Measurements from ENCODE around the gene BARD1.
A peak's percentile ranks its signal among the peaks of the same experiment; 100 is the strongest.

Gene BARD1

GRCh38 chr2:214715025-214715424 is 94.5 kb downstream of the BARD1 start:
- H3K9ac ChIP-seq: no peak overlapping the region
- H3K36me3 ChIP-seq (ENCODE audit: insufficient read depth): no peaks in the 10 kb centered on the region
- no peak overlapping the region for H3K27ac ChIP-seq
- no peaks in the 10 kb centered on the region for H3K79me2 ChIP-seq (ENCODE audit: insufficient read depth, low read depth)
- no peak overlapping the region for H2AFZ ChIP-seq (ENCODE audit: low read depth)
- TF ChIP-seq CTCF (conservative IDR thresholded peaks at IDR 0.05; ENCODE audit: low read depth, low read length): no peak
- no peak overlapping the region for H3K4me3 ChIP-seq (IDR thresholded peaks at IDR 0.05; ENCODE audit: insufficient read depth, low read depth, low read length)
- H3K4me2 ChIP-seq: no peak overlapping the region
- peaks cover 21% of the 10 kb centered on the region for H3K4me1 ChIP-seq (ENCODE audit: low read depth, poor library complexity, severe bottlenecking)
- no peaks in the 10 kb centered on the region for H3K27me3 ChIP-seq (ENCODE audit: insufficient read depth, low read depth)
- H4K20me1 ChIP-seq (ENCODE audit: insufficient read depth): no peaks in the 10 kb centered on the region

- peaks cover 37% of the 10 kb centered on the region for H3K4me1 ChIP-seq (ENCODE audit: low read depth, poor library complexity, severe bottlenecking)
- H3K4me3 ChIP-seq (IDR thresholded peaks at IDR 0.05; ENCODE audit: insufficient read depth, low read depth, low read length): no peak overlapping the region
- no peak for TF ChIP-seq CTCF (conservative IDR thresholded peaks at IDR 0.05; ENCODE audit: low read depth, low read length)
- H3K4me2 ChIP-seq: no peak overlapping the region
- H3K79me2 ChIP-seq (ENCODE audit: insufficient read depth, low read depth): no peaks in the 10 kb centered on the region
- no peaks in the 10 kb centered on the region for H3K36me3 ChIP-seq (ENCODE audit: insufficient read depth)
- H2AFZ ChIP-seq (ENCODE audit: low read depth): no peak overlapping the region
- no peak overlapping the region for H3K27ac ChIP-seq
- H3K9ac ChIP-seq: no peak overlapping the region
- H4K20me1 ChIP-seq (ENCODE audit: insufficient read depth): no peaks in the 10 kb centered on the region
- no peaks in the 10 kb centered on the region for H3K27me3 ChIP-seq (ENCODE audit: insufficient read depth, low read depth)
Observed at GRCh38 chr2:214713080-214713830, 96.2 kb downstream of the BARD1 start.

- Histone ChIP-seq H4K20me1 (ENCODE audit: insufficient read depth) (no peaks in the 10 kb centered on the region), H3K4me2 (peak overlapping the region; percentile 65), H3K9ac (no peak overlapping the region), H3K36me3 (ENCODE audit: insufficient read depth) (no peaks in the 10 kb centered on the region), H3K79me2 (ENCODE audit: insufficient read depth, low read depth) (no peaks in the 10 kb centered on the region), H3K4me1 (ENCODE audit: low read depth, poor library complexity, severe bottlenecking) (peaks cover 62% of the 10 kb centered on the region), H3K4me3 (IDR thresholded peaks at IDR 0.05; ENCODE audit: insufficient read depth, low read depth, low read length) (no peak overlapping the region), H3K27ac (no peak overlapping the region), H2AFZ (ENCODE audit: low read depth) (no peak overlapping the region), H3K27me3 (ENCODE audit: insufficient read depth, low read depth) (no peaks in the 10 kb centered on the region)
- no peak for TF ChIP-seq CTCF (conservative IDR thresholded peaks at IDR 0.05; ENCODE audit: low read depth, low read length)
Observed at GRCh38 chr2:214710729-214711128, 98.8 kb downstream of the BARD1 start.

- Histone ChIP-seq H4K20me1 (ENCODE audit: insufficient read depth) (no peaks in the 10 kb centered on the region), H2AFZ (ENCODE audit: low read depth) (no peak overlapping the region), H3K79me2 (ENCODE audit: insufficient read depth, low read depth) (no peaks in the 10 kb centered on the region), H3K27ac (no peak overlapping the region), H3K9ac (no peak overlapping the region), H3K36me3 (ENCODE audit: insufficient read depth) (no peaks in the 10 kb centered on the region), H3K4me1 (ENCODE audit: low read depth, poor library complexity, severe bottlenecking) (peaks cover 62% of the 10 kb centered on the region), H3K4me3 (IDR thresholded peaks at IDR 0.05; ENCODE audit: insufficient read depth, low read depth, low read length) (no peak overlapping the region), H3K4me2 (peak overlapping the region; percentile 26), H3K27me3 (ENCODE audit: insufficient read depth, low read depth) (no peaks in the 10 kb centered on the region)
- no peak for TF ChIP-seq CTCF (conservative IDR thresholded peaks at IDR 0.05; ENCODE audit: low read depth, low read length)
Observed at GRCh38 chr2:214706986-214707385, 102.5 kb downstream of the BARD1 start.
